HG03025 (cell line): ENCODE data around the gene QSOX1.
"Not testable (repeated sequence)": the region's sequence is repeated elsewhere in the genome, so short reads cannot be mapped to it uniquely, and the experiment has no call there.

ENCODE experiments used
- ATAC-seq: cut with Tn5 transposase; IDR thresholded peaks from one replicate; pipeline ENCODE4 v1.9.1; 2021; ENCODE audit warnings: mild to moderate bottlenecking, moderate library complexity; ENCODE audit not compliant: unreplicated experiment, low FRiP score

Gene QSOX1

DNA sequence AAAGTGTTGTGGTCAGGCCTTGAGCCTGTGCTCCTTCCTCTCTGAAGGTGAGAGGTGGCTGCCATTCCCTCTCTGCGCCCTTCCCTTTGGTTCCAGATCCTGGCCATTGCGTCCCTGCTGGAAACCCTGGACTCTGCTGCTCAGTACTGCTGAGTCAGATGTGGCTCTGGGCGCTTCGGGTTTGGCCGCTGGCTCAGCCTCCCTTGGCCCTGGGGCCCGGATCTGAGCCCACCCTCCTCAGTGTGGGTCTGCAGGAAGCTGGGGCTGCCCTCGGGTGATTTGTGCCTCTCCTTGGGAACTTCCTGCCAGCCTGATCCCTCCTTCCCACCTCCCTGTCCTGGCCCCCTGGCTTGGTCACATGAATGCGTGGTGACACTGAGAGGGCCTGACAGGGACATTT is 32.2 kb downstream of the QSOX1 start:
- ATAC-seq = no peak

DNA sequence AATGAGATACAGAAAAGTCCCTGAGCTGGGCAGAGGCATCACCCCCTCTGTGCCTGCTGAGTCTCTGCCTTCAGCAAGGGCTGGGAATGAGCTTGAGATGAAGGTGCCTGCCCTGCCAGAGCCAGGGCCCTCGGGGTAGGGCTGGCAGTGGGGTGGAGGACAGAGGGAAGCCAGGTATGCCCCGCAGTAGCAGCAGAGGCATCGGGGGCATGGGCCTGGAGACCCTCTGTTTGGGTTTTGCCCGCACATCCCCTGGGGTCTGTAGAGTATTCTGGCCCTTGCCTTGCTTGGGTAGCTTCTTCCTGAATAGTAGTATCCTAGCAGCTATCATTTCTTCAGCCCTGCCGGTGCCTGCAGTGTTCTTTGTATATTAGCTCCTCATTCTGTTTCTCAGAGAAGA is 33.0 kb downstream of the QSOX1 start:
- no peak for ATAC-seq

DNA sequence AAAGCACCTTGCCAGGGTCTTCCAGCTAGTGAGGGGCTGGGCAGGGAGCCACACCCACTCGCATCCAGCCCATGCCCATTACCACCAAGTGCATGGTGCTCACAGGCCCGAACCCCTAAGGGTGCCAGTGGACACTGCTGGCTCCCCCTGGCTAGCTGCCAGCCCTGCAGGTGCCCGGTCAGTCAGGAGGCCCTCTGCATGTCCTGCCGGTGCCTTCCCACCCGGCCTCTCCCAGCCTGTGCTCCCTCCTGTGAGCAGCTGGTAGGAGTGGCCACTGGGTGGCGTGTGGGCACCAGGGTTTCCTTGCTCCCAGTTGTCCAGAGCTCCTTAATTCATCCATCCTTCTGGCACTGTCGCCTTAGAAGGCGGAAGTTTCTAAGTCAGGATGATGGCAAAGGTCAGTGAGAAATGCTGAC is 33.4 kb downstream of the QSOX1 start:
- no peak for ATAC-seq

DNA sequence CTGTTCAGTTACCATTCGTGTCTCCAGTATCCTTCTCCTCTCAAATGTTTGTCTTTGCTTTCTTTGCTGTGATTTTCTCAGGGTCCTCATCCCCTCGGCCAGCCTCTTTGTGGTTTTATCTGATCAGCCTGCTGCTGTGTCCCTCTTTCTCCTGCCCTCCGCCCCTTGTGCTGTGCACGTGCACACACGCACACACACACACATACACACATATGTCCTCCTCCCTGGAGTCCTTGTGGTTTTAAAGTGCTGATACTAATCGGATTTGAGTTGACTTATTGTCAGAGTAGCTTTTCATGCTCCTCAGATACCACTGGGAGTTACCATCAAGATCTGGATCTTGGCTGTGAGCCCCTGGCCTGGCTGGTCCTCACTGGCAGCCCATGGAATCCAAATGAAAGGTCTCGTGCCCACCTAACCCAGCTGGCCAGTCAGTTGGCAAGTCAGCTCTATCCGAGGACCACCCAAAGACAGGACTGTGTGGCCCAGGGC is 34.1 kb downstream of the QSOX1 start:
- no peak for ATAC-seq

DNA sequence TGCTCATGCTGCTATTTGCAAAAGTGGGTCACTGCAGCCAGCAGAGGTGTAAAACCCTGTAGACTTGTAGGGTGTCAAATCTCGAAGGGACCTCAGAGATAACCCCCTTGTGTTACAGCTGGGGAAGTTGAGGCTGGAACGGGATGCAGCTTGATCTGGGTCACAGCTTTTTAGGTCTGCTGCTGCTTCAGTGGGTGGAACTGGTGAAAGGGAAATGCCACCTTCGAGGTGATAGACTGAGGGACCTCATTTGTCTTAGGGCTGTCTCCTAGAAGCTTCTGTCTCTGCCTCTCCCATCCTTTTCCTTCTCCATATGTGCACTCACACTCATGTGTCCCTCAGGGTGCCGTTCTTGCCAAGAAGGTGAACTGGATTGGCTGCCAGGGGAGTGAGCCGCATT is 35.4 kb downstream of the QSOX1 start:
- no peak for ATAC-seq

DNA sequence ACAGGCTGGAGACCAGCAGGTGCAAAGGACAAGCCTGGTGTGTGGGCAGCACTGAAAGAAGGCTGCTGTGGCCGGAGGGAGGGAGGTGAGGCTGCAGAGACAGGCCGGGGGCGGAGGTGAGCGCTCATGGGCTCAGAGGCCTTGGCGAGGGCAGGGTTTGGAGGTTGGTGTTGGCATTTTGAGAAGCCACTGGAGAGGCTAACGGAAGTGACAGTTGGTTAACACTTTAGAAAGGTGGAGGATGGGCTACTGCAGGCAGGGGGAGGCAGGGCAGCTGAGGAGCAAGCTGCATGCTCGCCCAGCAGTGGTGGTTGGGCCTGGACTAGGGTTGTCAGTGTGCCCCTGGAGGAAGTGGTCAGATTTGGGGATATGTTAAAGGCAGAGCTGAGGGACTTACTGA is 37.5 kb downstream of the QSOX1 start:
- ATAC-seq = no peak

DNA sequence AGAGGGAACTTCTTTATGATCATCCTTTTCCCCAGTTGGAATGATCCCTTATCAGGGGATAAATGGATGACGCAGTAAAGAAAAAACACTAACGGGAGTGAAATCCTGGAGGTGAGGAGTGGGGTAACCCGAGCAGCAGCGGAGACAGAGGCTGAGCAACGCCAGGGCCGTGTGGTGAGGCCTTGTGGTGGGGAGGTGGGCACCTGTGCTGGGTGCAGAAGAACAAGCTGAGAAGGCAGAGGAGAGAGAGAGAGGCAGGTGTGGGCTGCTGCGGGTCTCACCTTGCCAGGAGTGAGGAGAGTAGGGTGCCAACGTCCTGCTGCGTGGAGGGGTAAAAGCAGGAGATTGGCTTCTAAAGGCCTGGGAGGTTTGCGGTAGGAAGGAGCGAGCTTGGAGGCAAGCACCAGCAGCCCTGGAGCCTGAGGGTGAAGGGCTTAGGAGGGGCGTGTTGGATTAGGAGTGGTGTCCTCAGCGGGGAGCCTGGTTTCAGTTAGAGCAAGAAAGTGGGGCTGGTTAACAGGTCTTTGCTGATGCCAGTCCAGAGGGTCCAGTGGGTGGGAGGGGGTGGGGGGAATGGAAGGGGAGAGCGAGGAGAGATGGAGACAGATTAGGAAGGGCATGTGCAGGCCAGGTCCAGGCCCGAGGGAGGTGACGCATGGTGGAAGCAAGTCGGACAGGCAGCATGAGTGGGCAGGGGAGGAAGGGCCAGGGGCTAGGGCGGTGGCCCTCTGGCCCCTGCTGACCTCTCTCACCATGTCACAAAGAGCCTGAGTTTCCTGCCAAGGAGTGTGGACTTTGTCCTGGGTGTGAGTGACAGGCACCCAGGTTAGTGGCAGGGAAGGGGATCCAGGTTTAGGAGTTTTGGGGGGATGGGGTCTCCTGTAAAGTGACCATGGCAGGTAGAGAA is 38.7 kb downstream of the QSOX1 start:
- ATAC-seq = no peak

DNA sequence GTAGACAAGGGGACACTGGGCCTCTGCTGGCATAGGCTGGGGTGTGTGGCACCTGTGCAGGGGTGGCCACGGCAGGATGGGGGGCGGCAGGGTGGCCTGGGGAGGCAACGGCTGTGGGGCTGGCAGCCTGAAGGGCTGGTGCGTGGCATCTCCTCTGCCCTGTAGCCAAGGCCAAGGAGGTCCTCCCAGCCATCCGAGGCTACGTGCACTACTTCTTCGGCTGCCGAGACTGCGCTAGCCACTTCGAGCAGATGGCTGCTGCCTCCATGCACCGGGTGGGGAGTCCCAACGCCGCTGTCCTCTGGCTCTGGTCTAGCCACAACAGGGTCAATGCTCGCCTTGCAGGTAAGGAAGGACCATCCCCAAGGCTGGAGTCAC is 39.4 kb downstream of the QSOX1 start:
- ATAC-seq = no peak

DNA sequence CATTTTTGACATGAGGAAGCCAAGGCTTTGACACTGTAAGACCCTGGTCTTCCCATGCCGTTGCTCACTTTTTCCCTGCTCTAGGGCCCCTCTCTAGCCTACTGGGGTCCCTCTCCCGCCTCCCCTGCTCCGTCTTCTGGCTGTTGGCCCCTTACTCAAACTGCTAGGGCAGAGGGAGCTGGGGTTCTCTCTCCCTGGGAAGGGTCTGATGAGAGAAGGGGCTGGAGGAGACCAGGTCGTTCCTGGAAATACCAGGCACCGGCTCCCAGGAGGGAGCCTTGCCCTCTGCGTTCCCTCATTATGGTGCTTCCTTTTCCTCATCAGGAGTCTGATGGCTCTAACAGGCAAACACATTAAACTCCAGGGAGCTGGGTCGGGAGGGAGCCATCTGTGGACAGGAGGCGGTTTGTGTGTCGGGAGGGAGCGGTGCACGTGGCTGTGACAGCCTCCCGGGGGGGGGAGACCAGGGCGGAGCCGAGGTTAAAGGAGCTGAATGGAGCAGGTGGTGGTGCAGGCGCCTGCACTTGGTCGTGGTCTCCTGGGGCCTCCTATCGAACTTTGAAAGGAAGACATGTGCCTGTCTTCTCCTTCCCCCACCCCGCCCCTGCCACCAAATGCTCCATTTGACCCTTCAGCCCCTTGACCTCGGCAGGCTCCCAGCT is 40.0 kb downstream of the QSOX1 start:
- no peak for ATAC-seq

DNA sequence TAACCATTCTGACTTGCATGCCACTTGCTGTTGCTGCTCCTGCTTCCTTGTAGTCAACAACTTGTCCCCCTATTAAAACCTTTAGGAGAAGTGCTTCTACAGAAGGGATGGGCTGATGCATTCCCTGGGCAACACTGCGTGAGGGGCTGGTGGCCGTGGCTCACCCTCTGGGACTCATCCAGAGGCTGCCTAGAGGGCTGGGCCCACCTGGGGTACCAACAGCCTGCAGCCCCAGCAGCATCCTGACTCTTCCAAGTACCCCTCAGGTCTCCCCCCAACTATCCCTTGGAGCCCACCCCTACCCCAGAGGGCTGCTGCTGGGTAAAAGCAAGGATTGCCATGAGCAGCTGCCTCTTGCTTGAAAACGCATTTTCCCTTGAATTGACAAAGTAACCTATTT is 40.7 kb downstream of the QSOX1 start:
- ATAC-seq = no peak

DNA sequence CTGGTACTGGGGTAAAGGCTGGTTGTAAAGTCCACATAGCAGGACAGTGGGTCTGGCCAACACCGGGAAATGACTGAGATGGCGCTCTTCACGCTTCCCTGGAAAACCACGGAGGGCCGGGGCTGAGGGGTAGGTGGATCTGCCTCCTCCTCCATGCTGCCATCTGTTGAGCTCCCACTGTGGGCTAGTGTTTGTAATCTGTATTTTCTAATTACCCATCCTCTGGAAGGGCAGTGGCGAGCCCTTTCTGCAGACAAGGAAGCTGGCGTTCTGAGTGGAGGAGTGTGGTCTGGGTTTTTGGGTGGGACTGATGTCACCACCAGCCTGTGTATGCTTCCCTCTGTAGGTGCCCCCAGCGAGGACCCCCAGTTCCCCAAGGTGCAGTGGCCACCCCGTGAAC is 41.2 kb downstream of the QSOX1 start:
- ATAC-seq = no peak

DNA sequence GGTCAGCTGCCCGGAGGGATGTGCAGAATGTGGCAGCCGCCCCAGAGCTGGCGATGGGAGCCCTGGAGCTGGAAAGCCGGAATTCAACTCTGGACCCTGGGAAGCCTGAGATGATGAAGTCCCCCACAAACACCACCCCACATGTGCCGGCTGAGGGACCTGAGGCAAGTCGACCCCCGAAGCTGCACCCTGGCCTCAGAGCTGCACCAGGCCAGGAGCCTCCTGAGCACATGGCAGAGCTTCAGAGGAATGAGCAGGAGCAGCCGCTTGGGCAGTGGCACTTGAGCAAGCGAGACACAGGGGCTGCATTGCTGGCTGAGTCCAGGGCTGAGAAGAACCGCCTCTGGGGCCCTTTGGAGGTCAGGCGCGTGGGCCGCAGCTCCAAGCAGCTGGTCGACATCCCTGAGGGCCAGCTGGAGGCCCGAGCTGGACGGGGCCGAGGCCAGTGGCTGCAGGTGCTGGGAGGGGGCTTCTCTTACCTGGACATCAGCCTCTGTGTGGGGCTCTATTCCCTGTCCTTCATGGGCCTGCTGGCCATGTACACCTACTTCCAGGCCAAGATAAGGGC is 41.9 kb downstream of the QSOX1 start:
- no peak for ATAC-seq

DNA sequence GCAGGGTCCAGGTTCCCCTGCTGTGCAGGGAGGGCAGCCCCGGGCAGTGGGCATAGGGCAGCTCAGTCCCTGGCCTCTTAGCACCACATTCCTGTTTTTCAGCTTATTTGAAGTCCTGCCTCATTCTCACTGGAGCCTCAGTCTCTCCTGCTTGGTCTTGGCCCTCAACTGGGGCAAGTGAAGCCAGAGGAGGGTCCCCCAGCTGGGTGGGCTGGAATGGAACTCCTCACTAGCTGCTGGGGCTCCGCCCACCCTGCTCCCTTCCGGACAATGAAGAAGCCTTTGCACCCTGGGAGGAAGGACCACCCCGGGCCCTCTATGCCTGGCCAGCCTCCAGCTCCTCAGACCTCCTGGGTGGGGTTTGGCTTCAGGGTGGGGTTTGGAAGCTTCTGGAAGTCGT is 42.6 kb downstream of the QSOX1 start:
- ATAC-seq = no peak

DNA sequence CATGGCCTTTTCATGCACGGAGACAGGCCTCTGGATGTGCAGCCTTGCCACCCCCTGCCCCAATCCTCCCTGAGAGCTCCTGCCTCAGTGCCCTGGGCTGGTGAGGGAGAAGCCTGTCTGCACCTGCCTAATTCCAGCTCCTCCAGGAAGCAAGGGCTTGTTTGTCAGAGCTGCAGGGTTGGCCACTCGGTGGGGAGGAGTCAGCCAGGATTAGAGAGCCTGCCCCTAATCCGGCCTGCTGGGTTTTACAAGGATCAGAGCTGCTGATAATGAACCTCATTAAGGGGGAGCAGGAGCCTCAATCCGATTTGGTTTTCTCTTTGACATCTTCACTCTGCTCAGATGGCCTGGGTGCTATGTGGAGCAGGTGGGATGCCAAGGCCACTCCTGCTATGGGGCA is 43.5 kb downstream of the QSOX1 start:
- ATAC-seq = no peak

DNA sequence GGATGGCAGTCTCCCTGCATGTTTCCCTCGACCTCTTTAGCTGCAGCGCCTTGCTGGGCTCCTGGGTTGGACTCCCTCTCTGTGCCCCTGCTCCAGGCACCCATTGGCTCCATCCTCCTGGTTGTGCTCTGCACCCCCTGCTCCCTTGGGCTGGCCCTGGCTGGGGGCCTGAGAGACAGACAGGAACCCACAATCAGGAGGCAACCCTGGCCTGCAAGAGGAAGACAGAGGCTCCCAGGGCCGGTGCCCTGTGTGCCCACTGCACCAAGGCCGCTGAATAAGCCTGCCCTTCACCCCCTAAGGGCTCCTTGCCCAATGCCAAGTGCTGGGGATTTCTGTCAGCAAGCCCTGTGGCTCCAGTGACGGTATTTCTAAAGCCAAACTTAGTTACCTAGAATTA is 43.9 kb downstream of the QSOX1 start:
- ATAC-seq = no peak

DNA sequence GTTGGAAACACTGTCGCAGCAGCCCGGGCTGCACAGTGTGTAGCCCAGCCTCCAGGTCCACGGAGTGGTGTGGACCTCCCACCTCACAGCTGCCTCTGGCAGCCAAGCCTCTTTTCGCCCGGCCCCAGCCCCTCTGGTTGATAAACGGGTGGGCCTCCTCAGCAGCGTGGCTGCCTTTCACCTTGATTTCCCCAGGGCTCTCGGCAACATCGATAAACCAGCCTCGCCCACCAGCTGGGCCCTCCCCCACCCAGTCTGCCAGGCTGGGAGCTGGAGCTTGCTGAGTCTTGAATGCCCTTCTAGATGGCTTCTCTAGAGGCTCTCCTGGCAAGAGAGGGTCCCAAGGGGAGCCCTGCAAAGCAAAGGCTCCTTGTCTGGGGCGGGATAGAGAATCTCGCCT is 44.3 kb downstream of the QSOX1 start:
- ATAC-seq = no peak

DNA sequence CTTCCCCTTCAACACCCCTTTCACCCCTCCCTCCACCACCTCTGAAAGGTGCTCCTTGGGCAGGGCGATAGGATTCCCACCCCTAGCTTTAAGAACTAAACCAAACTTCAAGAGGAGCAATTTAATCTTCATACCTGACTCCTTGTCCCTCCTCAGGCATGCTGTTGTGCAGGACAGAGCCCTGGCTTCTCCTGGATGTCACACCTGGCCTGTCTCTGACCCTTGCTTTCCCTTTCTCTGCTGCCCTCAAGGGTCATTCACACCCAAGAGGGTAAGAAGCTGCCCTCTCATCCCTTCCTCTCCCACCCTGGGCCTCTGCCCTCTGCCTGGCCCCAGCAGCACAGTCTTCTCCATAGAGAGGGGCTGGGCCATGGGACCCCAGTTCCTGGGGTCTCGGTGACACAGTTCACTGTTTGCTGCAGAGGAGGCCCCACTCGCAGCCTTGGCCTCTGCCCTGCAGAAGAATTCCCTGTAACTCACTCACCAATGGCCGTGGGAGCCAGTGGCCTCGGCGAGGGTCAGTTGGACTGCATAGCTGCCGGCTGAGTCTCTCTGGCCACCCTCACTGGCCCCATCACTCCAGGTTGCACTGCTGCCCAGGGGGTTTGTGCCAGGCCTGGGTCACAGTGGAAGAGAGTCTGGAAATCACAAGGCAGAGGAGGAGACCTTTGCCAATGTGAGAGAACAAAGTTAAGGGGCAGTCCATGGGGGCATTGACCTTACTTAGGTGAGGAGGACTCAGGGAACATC is 47.0 kb downstream of the QSOX1 start:
- no peak for ATAC-seq

DNA sequence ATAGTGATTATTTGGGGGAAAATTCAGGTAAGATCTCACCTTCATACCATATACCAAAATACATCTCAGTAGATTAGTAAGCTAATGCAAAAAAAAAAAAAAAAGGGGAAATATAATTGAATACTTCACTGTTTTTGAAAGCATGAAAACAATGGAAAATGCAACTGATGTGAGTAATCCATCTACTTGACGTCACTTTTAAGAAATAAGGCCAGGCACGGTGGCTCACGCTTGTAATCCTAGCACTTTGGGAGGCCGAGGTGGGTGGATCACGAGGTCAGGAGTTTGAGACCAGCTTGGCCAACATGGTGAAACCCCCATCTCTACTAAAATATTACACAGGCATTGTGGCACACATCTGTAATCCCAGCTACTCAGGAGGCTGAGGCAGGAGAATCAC is 47.9 kb downstream of the QSOX1 start:
- not testable (repeated sequence) for ATAC-seq

DNA sequence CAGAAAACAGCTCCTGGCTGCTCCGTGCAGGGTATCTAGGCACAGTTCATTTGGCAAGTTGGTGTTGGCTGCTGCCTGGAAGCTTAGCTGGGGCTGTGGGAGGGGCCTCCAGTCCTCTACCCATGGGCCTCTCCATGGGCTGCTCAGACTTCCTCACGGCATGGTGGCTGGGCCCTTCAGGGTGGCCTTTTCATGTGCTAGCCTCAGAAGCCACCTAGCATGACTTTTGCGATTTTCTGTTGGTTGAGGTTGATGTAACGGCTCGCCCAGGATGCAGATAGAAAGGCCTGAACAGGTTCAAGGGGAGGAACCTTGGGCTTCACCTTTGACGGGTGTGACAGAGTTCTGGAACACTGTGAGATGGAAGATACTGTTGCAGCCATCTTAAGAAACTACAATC is 49.6 kb downstream of the QSOX1 start:
- ATAC-seq = no peak

DNA sequence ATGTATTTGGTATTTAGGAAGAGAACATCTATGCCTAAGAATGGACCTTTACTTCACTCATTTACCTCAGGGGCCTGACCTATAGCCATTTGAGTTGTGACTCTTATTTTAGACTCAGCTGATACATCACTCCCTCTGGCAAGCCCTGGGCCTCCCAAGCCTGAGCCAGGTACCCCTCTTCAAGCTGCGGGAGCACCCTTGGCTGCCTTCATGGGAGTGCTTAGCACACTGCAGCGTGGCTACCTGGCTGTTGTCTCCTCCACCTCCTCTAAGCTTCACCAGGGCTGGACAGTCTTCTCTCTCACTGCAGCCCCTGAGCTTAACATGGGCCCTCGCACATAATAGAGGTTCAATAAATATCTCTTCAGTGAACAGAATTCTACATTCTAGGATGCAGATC is 51.9 kb downstream of the QSOX1 start:
- ATAC-seq = no peak

DNA sequence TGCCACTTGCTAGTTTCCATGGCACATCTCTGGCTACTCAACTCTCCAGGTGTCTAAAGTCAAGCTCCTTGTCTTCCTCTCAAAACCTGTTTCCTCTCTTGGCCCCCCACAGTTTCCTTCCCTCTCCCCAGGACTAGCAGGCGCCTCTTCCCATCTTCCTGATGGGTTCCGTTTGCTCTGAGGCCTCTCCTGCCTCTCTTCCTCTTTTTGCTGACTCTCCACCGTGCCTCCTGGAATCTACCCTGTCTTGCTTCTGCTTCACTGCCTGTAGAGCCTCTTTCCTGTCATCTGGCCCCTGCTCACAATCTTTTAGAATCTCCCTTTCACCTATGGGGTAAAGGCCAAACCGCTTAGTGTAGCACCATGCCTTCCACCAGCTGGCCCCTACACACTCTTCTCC is 53.6 kb downstream of the QSOX1 start:
- ATAC-seq = no peak
